IPS DF 6.9 (cell line): ENCODE results near the gene TOMM22.

Experiments used
- DNase-seq: peaks from one replicate; pipeline ENCODE4 v3.0.0-alpha.2; 2013; ENCODE audit warnings: low read depth, low spot score
- H3K27ac ChIP-seq: one replicate; pipeline ENCODE4 v1.5.1; 2013; ENCODE audit warnings: low read length, control low read depth
- H3K27me3 ChIP-seq: 2 replicates; pipeline ENCODE4 v1.6.1; 2013; ENCODE audit warnings: mild to moderate bottlenecking, low read length; ENCODE audit not compliant: control insufficient read depth, insufficient read depth
- H3K36me3 ChIP-seq: 2 replicates; pipeline ENCODE4 v1.6.1; 2013; ENCODE audit warnings: low read length; ENCODE audit not compliant: control insufficient read depth, insufficient read depth
- H3K4me1 ChIP-seq: 2 replicates; pipeline ENCODE4 v1.6.1; 2013; ENCODE audit warnings: low read length; ENCODE audit not compliant: control insufficient read depth, insufficient read depth
- H3K4me3 ChIP-seq: 2 replicates; pipeline ENCODE4 v1.5.1; 2013; ENCODE audit warnings: mild to moderate bottlenecking, low read length
- H3K9me3 ChIP-seq: 2 replicates; pipeline ENCODE4 v1.6.1; 2013; ENCODE audit warnings: low read length, inconsistent platforms; ENCODE audit not compliant: control insufficient read depth, insufficient read depth
- WGBS: extraction: QIAGEN DNeasy Blood & Tissue Kit; methylation state at CpG from one replicate; pipeline ENCODE4 v1.1.7; 2013; ENCODE audit warnings: mixed read lengths, missing lambda C conversion rate; ENCODE audit not compliant: insufficient read length, insufficient coverage; 5-methylcytosine and 5-hydroxymethylcytosine counted together

Gene TOMM22

DNA sequence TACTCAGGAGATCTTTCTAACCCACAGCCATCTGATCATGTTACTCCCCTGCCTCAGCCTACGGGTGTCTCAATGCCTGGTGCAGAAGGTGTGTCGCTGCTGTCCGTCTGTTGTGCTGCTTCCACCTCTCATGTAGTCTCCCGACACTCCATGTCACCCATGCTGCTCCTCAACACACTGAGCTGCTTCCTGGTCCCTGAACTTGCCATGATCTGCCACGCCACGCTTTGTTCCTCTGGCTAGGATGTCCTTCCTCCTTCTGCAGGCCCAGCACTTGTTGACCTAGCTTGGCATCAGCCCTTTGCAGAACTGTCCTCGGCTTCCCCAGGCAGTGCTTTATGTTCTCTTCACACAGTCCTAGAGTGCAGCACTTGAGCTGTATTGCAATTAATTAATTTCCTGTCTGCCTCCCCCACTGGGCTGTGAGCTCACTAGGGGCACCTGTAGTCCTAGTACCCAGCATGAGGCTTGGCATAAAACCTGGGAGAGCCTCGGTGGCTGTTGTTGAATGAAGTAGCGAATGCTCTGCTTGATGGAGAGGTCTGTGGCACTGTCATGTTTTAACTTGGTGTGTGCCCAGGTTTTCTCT is 33.5 kb downstream of the TOMM22 start:
- no CpG with 5 or more reads among the region's 9 CpGs for WGBS
- Histone ChIP-seq H3K27me3 (no peaks in the 10 kb centered on the region), H3K4me3 (no peak overlapping the region), H3K9me3 (no peaks in the 10 kb centered on the region), H3K4me1 (peaks cover 1% of the 10 kb centered on the region; the same call in 1 of the 2 replicates), H3K36me3 (peaks cover 7% of the 10 kb centered on the region), H3K27ac (no peak overlapping the region)
- DNase-seq: no peak

DNA sequence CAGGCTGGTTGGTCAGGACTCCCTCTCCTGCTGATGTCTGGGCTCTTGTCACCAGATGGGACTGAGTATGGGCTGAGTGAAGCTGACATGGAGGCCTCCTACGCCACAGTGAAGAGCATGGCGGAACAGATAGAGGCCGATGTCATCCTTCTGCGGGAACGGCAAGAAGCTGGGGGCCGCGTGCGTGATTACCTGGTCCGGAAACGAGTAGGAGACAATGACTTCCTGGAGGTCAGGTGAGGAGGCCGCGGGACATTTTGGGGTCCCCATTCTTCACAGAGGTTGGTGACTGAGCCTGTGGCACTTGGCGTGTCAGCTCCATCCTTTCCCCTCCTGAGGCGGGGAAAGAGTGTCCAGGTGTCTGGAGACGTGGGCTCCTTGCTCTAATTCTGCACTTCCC is 34.1 kb downstream of the TOMM22 start:
- no peak overlapping the region for H3K4me3 ChIP-seq
- H3K27ac ChIP-seq: no peak overlapping the region
- no peak for DNase-seq
- H3K36me3 ChIP-seq: peaks cover 7% of the 10 kb centered on the region
- no peaks in the 10 kb centered on the region for H3K9me3 ChIP-seq
- H3K4me1 ChIP-seq: peaks cover 1% of the 10 kb centered on the region; the same call in 1 of the 2 replicates
- no peaks in the 10 kb centered on the region for H3K27me3 ChIP-seq
- no CpG with 5 or more reads among the region's 15 CpGs for WGBS

DNA sequence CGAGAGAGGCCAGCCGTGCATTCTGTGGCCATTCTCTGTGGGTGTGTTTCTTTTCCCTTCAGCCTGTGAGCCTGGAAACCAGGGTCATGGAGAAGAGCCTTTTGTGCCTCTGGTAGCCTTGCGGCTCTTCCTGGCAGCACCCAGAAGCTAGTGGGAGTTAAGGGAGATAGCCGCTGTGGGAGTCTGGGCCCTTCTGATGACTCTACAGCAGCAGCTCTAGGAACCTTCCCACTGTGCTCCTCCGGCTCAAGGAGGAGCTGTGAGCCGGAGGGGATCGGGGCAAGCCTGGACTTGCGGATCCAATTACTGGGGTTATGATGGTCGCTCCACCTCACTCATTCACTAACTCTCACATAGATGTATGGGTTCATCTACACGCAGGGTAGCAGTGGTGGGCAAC is 34.5 kb downstream of the TOMM22 start:
- DNase-seq: no peak
- WGBS: no CpG with 5 or more reads among the region's 10 CpGs
- H3K9me3 ChIP-seq: no peaks in the 10 kb centered on the region

DNA sequence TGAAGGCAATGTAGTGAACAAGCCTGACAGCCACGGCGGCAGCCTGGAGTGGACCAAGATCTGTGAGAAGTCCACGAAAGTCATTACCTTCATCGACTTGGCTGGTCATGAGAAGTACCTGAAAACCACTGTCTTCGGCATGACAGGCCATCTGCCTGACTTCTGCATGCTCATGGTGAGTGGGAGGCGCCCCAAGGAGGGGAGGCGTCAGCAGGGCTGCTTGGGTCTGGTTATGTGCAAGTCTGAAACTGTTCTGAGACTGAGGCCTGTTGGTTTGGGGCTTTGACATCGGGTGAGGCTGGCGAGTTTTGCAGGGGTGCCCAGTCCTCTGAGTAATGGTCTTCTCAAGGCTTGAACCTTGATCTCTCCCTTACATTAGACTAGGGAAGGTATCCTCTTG is 35.1 kb downstream of the TOMM22 start:
- H3K27me3 ChIP-seq: no peaks in the 10 kb centered on the region
- no CpG with 5 or more reads among the region's 9 CpGs for WGBS
- peaks cover 1% of the 10 kb centered on the region; the same call in 1 of the 2 replicates for H3K4me1 ChIP-seq
- DNase-seq: no peak
- no peak overlapping the region for H3K4me3 ChIP-seq
- H3K36me3 ChIP-seq: peaks cover 10% of the 10 kb centered on the region
- H3K9me3 ChIP-seq: no peaks in the 10 kb centered on the region
- no peak overlapping the region for H3K27ac ChIP-seq

More for the DNA sequence above, 34.5 kb downstream of the TOMM22 start:
- peaks cover 7% of the 10 kb centered on the region for H3K36me3 ChIP-seq
- no peak overlapping the region for H3K4me3 ChIP-seq
- H3K27me3 ChIP-seq: no peaks in the 10 kb centered on the region
- H3K4me1 ChIP-seq: peaks cover 1% of the 10 kb centered on the region; the same call in 1 of the 2 replicates
- H3K27ac ChIP-seq: no peak overlapping the region

DNA sequence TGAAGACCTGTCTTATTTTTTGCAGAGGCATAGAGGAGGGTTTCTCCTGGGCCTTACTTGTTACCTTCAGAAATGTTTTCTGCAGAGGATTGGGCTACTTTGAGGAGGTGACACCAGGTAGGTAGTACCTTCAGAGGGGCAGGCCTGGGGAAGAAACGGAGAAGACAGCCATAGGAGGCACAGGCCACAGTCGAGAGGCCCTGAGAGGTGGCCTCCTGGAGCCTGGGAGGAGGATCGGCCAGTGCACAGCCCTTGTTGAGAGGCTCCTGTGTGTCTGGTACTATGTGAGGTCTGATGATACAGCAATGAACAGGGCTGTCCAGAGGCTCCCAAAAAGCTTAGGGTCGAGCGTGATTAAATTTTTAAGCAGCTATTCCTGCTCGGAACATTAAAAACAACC is 35.5 kb downstream of the TOMM22 start:
- H3K27ac ChIP-seq: no peak overlapping the region
- DNase-seq: no peak
- no peak overlapping the region for H3K4me3 ChIP-seq
- H3K4me1 ChIP-seq: peaks cover 1% of the 10 kb centered on the region; the same call in 1 of the 2 replicates
- H3K36me3 ChIP-seq: peaks cover 10% of the 10 kb centered on the region
- H3K27me3 ChIP-seq: no peaks in the 10 kb centered on the region
- H3K9me3 ChIP-seq: no peaks in the 10 kb centered on the region
- WGBS: no CpG with 5 or more reads among the region's 6 CpGs

DNA sequence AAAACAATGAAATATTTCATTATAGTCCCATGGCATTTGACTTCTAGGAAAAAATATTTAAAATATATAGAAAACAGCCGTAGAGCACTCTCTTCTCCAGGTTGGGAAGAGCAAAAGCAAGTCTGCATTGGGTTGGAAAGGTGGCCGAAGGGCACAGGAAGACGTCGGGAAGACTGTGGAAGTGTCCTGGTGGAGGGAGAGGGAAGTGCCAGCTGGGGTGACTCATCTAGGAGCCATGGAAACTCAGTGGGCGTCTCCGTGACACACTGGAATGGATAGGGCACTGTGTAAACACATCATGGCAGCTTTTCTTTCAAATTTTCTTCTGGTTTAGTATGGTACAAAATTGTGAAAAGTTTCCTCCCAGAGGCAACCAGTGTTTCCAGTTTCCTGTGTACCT is 36.7 kb downstream of the TOMM22 start:
- H3K27ac ChIP-seq: no peak overlapping the region
- peaks cover 12% of the 10 kb centered on the region for H3K36me3 ChIP-seq
- H3K4me3 ChIP-seq: no peak overlapping the region
- no CpG with 5 or more reads among the region's 6 CpGs for WGBS
- no peaks in the 10 kb centered on the region for H3K9me3 ChIP-seq
- H3K4me1 ChIP-seq: no peaks in the 10 kb centered on the region
- no peaks in the 10 kb centered on the region for H3K27me3 ChIP-seq
- no peak for DNase-seq

DNA sequence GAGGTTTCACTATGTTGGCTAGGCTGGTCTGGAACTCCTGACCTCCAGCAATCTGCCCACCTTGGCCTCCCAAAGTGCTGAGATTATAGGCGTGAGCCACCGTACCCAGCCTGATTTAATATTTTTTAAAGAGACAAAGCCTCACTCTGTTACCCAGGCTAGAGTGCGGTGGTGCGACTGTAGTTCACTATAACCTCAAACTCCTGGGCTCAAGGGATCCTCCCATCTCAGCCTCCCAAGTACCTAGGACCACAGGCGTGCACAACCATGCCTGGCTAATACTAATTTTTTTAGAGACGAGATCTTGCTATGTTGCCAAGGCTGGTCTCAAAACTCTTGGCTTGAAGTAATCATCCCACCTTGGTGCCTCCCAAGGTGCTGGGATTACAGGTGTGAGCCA is 37.4 kb downstream of the TOMM22 start:
- Histone ChIP-seq H3K36me3 (peaks cover 19% of the 10 kb centered on the region), H3K27me3 (no peaks in the 10 kb centered on the region)
- no peak for DNase-seq

DNA sequence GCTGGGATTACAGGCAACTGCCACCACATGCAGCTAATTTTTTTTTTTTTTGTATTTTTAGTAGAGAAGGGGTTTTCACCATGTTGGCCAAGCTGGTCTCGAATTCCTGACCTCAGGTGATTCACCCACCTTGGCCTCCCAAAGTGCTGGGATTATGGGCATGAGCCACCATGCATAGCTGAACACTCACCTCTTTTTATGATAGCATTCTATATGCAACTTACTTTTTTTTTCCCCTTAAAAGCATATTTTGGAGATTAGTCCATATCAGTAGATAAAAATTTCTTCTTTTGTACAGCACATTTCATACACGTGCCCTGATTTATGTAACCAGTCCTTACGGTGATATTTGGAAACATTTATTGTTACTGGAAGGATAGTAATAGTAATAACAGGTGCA is 38.6 kb downstream of the TOMM22 start:
- no peak overlapping the region for H3K27ac ChIP-seq
- no peak overlapping the region for H3K4me3 ChIP-seq
- WGBS: no CpG with 5 or more reads among the region's 3 CpGs
- peaks cover 27% of the 10 kb centered on the region for H3K36me3 ChIP-seq
- H3K27me3 ChIP-seq: no peaks in the 10 kb centered on the region
- H3K9me3 ChIP-seq: no peaks in the 10 kb centered on the region
- DNase-seq: no peak
- H3K4me1 ChIP-seq: no peaks in the 10 kb centered on the region

More for the DNA sequence above, 37.4 kb downstream of the TOMM22 start:
- WGBS: no CpG with 5 or more reads among the region's 6 CpGs
- no peak overlapping the region for H3K4me3 ChIP-seq
- no peaks in the 10 kb centered on the region for H3K4me1 ChIP-seq
- H3K27ac ChIP-seq: no peak overlapping the region
- H3K9me3 ChIP-seq: no peaks in the 10 kb centered on the region

DNA sequence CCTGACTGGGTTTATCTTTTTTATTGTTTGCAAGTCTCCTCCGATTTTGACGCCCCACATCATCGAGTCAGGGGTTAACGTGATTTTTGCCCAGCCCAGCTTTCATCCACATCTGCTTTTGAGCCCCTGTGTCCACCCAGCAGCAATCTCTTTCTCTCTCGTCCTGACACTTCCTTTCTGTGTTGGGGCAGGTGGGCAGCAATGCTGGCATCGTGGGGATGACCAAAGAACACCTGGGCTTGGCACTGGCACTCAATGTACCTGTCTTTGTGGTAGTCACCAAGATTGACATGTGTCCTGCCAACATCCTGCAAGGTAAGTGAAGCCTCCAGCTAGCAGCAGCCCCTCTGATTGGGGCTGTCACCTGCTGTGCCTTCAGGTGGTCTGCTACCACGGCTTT is 39.8 kb downstream of the TOMM22 start:
- no peaks in the 10 kb centered on the region for H3K9me3 ChIP-seq
- H3K36me3 ChIP-seq: peaks cover 32% of the 10 kb centered on the region
- no peak overlapping the region for H3K27ac ChIP-seq
- no peaks in the 10 kb centered on the region for H3K27me3 ChIP-seq
- DNase-seq: no peak
- no peak overlapping the region for H3K4me3 ChIP-seq
- H3K4me1 ChIP-seq: no peaks in the 10 kb centered on the region
- no CpG with 5 or more reads among the region's 7 CpGs for WGBS

DNA sequence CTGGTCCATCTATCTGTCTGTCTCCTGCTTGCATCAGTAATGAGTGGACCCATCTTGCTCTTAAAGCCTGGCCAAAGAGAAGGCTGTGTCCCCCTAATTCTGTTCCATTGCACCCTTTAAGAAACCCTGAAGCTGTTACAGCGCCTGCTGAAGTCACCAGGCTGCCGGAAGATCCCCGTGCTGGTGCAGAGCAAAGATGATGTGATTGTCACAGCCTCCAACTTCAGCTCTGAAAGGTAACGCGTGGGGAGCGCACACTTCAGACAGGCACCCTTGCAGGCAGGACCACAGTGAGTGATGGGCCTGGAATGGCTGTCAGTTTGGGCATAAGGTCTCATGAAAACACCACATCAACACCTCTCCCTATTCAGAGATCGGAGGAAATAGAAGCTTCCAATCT is 42.4 kb downstream of the TOMM22 start:
- no peak for DNase-seq
- H3K36me3 ChIP-seq: peaks cover 59% of the 10 kb centered on the region

DNA sequence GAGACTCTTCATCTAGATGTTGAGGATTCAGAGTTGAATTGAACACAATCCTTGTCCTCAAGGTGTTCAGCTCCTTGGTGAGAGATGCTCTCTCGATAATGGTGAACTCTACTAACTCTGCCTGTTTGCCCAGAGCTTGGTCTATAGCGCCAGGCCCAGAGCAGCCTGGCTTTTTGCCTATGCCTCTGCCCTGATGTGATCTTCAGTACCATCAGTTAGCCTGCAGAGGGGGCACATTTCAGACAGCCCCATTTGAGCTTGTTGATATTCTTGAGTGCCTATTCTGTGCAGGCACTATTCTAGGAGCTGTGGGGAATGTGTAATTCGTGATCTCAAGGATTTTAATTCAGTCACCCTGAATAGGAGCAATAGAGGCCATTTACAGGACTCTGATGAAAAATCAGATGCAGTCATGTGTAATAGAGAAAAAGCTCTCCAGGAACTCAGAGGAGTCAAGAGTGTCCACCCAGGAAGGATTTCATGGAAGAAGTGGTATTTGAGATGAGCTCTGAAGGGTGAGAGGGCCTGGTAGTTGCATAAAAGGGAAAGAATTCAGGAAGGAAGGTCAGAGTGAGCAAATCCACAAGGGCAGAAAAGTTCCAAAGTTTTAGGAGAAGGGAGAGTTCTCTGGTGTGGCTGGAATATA is 43.3 kb downstream of the TOMM22 start:
- DNase-seq: no peak
- H3K36me3 ChIP-seq: peaks cover 66% of the 10 kb centered on the region
- no CpG with 5 or more reads among the region's 3 CpGs for WGBS
- no peak overlapping the region for H3K27ac ChIP-seq
- H3K9me3 ChIP-seq: no peaks in the 10 kb centered on the region
- no peaks in the 10 kb centered on the region for H3K27me3 ChIP-seq
- no peak overlapping the region for H3K4me3 ChIP-seq
- H3K4me1 ChIP-seq: no peaks in the 10 kb centered on the region

More for the DNA sequence above, 42.4 kb downstream of the TOMM22 start:
- no peaks in the 10 kb centered on the region for H3K9me3 ChIP-seq
- no CpG with 5 or more reads among the region's 7 CpGs for WGBS
- H3K4me1 ChIP-seq: no peaks in the 10 kb centered on the region
- no peak overlapping the region for H3K27ac ChIP-seq
- H3K27me3 ChIP-seq: no peaks in the 10 kb centered on the region
- no peak overlapping the region for H3K4me3 ChIP-seq
